H1 (cell line): ENCODE results near the gene INAFM2. TPM values are rescaled to one million over a fixed set of nuclear protein-coding genes. Genes with fewer than 3 reads are reported as not detected.

Source experiments
- RNF2 ChIP-seq: fragments of 200-900, 300-1000 bp; sonication (generic); IDR thresholded peaks from 2 replicates; pipeline ENCODE4 v1.7.1; 2016; ENCODE audit warnings: borderline replicate concordance, low read depth, mild to moderate bottlenecking, antibody characterized with exemption, low read length; ENCODE audit not compliant: poor library complexity, severe bottlenecking; ENCODE audit errors: missing control alignments
- polyA plus RNA-seq, 7 experiments: library from polyadenylated mRNA; depleted of rRNA in 3 of 7; stranded (reverse) in 5 of 7; unstranded in 2 of 7; fragments of >200 nt in 5 of 7; fragments of 200-250 nt in 2 of 7; gene quantifications; 1 replicate in 5 of 7; 2 replicates in 1 of 7; 4 replicates in 1 of 7; pipeline versions ENCODE4 v1.2.1 to v1.2.3, GENCODE V29; 2011 to 2013; ENCODE audit warnings: missing spikeins in 2 of 7, mixed read lengths in 2 of 7
- total RNA-seq: library from RNA; stranded (reverse); fragmentation: NEBNext Ultra II Directional; extraction: Animal tissue kit (Norgen Biotek cat#: 25700); gene quantifications from 2 replicates; pipeline ENCODE4 v1.2.1, GENCODE V29; 2021

INAFM2 gene
- total and polyA plus RNA-seq, 2 of the 8 experiments (the other 6 are each of a cell fraction or from before 2014, with no cell fraction given) = 15.3 to 35.1 TPM

DNA sequence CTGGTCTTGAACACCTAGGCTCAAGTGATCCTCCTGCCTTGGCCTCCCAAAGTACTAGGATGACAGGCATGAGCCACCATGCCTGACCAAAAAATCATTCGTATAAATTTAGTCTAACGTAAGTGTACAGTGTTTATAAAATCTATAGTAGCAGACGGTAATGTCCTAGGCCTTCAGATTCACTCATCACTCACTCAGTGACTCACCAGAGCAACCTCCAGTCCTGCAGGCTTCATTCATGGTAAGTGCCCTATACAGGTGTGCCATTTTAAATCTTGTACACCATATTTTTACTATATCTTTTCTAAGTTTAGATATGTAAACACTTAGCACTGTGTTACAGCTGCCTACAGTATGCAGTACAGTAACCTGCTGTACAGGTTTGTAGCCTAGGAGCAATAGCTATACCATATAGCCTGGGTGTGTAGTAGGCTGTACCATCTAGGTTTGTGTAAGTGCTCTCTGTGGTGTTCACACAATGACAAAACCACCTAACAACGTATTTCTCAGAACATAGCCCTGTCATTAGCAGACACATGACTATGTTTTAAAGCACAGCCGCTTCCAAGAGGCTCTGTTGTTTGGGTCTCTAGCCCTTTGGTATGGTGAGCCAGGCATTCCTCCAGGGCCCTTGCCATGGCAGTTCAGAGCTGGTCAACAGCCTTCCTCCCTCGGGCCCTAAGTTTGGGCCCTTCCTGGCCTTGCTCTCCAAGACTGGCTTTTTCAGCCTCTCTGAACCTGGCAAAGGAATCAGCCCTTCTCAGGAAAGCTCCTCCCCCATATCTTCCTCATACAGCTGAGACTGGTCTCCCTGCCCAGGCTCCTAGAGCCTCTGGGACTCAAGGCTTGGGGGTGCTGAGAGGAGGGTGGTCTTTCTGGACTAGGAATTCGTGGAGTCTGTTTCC lies 19.2 kb downstream of the INAFM2 start (continued):
- no peak for TF ChIP-seq RNF2
